Measurements from ENCODE around the gene TBX2. TPM values are rescaled to one million over a fixed set of nuclear protein-coding genes. Genes with fewer than 3 reads are reported as not detected.
"Not testable (repeated sequence)": the region's sequence is repeated elsewhere in the genome, so short reads cannot be mapped to it uniquely, and the experiment has no call there.

The TBX2 gene
- 10 to 100 TPM in 2 of 4 donors, 1 to 10 TPM in 2; 3.1 to 14.2 (median 9.6) TPM for total RNA-seq

GRCh38 chr17:61399131-61400065, at the start of gene TBX2:
Gene TBX2 (plus strand): TSS chr17:61399843. CDS start chr17:61400177, 334 bp downstream.
- peak; percentile 39 for ATAC-seq (ENCODE audit: low FRiP score)
- no peak for DNase-seq (ENCODE audit: low spot score)
- TF ChIP-seq CTCF (IDR thresholded peaks at IDR 0.05), result no peak

- no peak for TF ChIP-seq CTCF (IDR thresholded peaks at IDR 0.05)
- DNase-seq (ENCODE audit: low spot score) (no peak), ATAC-seq (ENCODE audit: low FRiP score) (no peak)
Measured at GRCh38 chr17:61351745-61352407, 47.8 kb upstream of the TBX2 start.

GRCh38 chr17:61352408-61352770, 47.3 kb upstream of the TBX2 start:
- no peak for TF ChIP-seq CTCF (IDR thresholded peaks at IDR 0.05)
- ATAC-seq (ENCODE audit: low FRiP score) (no peak), DNase-seq (ENCODE audit: low spot score) (no peak)

GRCh38 chr17:61352781-61353491, 46.7 kb upstream of the TBX2 start:
- no peak for TF ChIP-seq CTCF (IDR thresholded peaks at IDR 0.05)
- no peak for ATAC-seq (ENCODE audit: low FRiP score)
- DNase-seq (ENCODE audit: low spot score), result no peak

GRCh38 chr17:61353615-61354014, 46.0 kb upstream of the TBX2 start:
- no peak for TF ChIP-seq CTCF (IDR thresholded peaks at IDR 0.05)
- no peak for ATAC-seq (ENCODE audit: low FRiP score)

GRCh38 chr17:61354895-61355874, 44.5 kb upstream of the TBX2 start:
- DNase-seq (ENCODE audit: low spot score) (no peak), ATAC-seq (ENCODE audit: low FRiP score) (no peak)
- TF ChIP-seq CTCF (IDR thresholded peaks at IDR 0.05), result no peak

More at GRCh38 chr17:61353615-61354014, 46.0 kb upstream of the TBX2 start:
- no peak for DNase-seq (ENCODE audit: low spot score)

- not testable (repeated sequence) for ATAC-seq (ENCODE audit: low FRiP score); DNase-seq (ENCODE audit: low spot score)
Measured at GRCh38 chr17:61357061-61357460, 42.6 kb upstream of the TBX2 start.

- not testable (repeated sequence) for ATAC-seq (ENCODE audit: low FRiP score)
Measured at GRCh38 chr17:61359513-61359912, 40.1 kb upstream of the TBX2 start.

More at GRCh38 chr17:61359513-61359912, 40.1 kb upstream of the TBX2 start:
- DNase-seq (ENCODE audit: low spot score), result not testable (repeated sequence)

All from omental fat pad (tissue), 4 donors.